Activated T-cell treated with anti-CD3 and anti-CD28 coated beads for 4 hours (primary cell): ENCODE measurements around the gene OVAAL.
"Not testable (repeated sequence)": the region's sequence is repeated elsewhere in the genome, so short reads cannot be mapped to it uniquely, and the experiment has no call there.

Experiments used
- DNase-seq: peaks from one replicate; pipeline ENCODE4 v3.0.0-alpha.2; 2020

The OVAAL gene

DNA sequence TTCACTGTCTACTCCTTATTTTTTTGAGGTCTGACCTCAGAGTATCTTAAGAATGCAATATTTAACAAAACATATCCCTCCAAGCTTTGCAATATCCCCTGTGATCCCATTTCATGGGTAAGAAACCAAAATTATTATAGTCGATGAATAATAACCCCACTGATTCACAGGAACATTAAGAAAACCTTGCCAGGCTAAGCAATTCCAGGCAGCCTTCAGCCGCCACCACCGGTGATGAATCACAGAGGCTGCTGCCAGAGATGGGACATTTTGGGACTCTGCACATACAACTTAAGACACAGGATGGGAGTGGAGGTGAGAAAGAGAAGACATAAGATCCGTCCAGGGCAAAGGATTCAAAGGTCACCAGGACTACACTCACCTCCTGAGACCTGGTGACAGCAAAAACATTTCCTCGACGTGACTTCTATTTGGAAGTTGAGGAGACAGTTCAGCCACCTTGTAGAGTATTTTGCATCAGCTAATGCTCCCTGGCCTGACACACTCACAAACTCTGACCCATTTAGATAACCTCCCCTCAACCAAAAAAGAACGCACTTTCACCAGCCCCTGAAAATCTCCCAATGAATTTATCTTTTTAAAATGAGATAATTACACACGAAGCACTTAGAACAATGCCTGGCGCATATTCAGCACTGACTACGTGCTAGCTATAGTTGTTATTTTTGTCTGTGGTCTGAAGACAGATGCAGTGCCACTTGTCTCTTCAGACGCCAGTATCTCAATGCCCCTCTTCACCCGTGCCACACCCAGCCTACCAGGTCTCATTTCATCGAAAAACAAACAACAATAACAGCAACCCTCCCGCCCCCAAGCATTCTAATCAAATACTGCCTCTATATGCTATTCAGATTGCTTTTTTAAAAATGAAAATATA lies 17.8 kb upstream of the OVAAL start:
- no peak for DNase-seq

DNA sequence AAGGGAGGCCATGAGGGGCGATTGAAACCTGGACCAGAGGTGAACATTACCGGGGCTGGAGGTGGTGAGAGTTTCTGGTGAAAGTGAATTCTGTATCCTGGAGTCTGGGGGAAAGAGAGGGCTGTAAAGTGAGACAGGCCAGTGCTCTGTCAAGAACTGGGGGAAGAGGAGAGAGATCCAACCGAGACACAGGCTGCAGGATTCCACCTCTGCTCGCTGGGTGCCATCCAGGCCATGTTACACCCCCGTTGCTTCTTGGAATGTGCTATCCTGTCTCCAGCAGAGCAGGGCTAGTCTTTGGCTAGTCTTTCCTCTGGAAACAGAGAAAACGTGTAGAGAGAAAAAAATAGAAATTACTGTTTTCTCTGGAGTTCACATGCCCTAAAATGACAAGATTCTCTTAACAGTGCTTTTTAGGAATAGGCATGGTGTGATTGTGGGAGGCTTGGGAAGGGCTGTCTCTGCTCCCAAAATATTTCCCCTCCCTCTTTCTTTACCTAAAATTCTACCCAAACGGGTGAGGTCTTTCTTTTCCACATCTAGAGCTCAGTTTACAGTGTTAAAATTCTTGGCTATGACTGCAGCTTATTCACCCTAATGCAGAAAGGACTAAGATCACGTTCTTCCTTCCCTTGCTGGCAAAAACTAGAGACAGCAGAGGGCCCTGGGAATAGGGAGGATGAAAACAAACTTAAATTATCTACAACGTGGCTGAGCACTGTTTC lies 16.5 kb upstream of the OVAAL start:
- DNase-seq, result no peak

DNA sequence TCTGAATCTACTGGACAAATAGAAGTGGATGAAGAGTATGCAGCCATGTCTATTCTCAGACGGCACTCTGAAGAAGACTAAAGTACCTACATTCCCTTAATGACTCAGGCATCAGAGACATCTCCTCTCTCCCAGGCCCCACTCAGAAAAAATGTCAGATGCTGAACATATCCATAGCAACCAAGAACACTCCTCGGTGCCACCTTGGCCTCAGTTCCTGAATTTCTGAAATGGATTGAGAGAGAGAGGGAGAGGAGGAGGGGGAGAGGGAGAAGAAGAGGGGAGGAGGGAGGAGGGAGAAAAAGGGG lies 16.0 kb upstream of the OVAAL start:
- DNase-seq, result no peak

DNA sequence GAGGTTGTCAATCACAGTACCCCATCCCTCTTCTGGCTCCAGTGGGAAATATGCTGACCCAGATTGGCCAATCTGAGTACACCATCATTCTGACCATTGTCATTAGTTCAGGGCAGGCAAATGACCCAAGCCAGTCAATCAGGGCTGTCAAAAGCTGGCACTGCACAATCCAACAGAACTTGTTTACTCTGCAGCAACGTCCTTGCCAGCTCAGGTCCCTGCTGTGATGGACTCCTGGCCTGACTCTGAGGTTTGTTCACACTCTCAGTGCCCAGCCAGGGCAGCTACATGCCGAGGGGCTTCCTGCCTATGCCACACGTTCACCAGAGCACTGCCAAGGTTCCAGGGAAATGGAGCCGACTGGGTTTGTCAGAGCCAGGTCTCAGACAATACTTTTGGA lies 14.7 kb upstream of the OVAAL start:
- no peak for DNase-seq

DNA sequence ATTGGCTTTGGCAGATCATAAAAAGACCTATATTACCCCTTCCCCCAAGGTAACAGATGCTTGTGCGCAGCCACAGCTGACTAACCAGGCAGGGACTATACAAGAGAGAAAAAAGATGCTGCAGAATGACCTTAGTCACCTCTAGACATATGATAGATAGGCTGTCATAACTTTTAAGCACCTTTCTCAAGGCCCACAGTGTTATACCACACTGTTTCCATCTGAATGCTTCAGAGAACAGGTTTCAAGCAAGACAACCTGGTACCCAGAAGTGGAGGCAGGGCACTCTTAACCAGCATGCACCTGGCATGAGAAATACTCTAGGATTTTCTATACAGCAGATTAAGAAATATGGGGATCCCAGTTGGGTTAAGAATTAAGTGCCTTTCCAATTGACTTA lies 12.8 kb upstream of the OVAAL start:
- DNase-seq, result no peak

DNA sequence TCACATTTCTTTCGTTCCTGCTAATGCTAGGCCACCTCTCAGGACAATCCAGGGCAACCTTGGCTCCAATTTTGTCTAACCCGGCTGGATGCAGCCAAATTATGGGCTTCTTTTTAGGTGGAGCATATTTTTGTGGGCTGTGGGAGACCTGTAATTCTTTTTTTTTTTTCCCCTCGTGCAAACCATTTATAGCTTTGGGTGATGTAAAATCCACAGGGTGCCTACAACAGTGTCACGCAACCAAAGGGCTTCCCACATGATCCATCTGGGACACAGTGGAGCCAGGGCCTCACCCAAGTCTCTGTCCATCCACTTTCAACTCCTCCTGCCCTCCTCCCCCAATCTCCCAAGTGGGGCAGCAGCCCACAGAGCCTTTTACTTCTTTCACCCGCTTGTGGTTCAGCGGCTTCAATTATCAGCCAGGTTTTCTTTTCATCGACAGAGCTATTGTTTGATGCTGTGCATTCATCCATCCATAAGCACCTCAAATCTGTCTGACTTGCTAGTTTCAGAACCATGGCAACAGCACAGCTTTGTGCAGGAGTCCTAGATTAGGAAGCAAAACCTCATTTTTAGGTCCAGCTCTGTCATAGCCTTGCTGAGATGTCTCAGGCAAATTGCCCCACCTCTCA lies 10.0 kb upstream of the OVAAL start:
- no peak for DNase-seq

DNA sequence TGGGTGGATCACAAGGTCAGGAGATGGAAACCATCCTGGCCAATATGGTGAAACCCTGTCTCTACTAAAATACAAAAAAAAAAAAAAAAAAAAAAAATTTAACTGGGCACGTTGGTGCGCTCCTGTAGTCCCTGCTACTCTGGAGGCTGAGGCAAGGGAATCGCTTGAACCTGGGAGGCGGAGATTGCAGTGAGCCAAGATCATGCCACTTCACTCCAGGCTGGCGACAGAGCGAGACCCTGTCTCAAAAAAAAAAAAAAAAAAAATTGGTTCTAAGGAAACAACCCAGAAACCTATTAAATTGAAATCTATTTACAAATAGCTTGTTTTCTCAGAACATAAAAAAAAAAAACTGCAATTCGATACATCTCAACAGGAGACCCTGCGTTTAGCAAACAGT lies 9.0 kb upstream of the OVAAL start:
- not testable (repeated sequence) for DNase-seq

DNA sequence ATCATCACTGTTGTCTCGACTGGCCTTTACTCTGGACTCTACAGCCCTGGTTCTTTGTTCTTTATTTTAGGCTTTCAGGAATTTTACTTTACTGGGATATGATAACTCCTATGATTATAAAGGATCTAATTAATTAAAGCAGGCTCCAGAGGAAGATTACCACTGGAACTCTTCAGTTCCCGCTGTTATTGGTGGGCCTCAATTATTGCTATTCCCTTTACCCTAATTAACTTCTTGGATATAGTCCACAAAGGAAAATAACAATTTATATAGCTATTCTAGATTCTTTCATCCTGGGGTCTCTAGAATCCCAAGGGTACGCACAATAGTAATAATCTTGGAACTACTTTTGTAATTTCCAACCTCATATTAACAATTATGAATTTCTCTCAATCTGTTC lies 8.5 kb upstream of the OVAAL start:
- DNase-seq, result no peak

DNA sequence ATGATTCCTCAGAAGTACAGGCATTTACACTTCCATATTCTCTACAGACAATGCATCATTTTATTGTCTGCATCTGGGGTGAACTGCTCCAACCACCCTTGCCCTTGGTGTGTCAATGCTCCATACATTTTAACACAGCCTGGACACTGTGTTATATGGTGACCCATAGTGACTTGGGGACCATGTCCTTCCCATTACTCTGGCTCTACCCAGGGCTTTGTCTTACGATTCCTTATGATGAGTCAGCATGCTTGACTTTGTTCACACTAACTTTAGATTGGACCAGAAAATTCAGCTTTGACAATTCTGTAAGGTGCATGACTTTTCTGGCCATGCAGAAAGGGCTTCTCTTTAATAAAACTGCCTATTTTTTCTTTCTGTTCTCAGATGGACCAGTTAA lies 6.8 kb upstream of the OVAAL start:
- no peak for DNase-seq

DNA sequence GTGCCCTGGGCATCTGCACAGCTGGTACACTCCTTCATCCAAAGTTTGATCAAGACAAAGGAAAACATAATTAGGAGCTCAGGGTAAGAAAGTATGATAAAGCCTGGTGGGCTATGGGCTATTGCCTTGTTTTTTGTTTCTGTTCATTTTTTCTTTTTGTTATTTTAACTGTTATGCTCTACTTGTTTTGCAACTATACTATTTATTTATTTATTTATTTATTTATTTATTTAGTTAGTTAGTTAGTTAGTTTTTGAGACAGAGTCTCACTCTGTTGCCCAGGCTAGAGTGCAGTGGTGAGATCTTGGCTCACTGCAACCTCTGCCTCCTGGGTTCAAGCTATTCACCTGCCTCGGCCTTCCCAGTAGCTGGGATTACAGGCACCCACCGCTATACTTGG lies 5.7 kb upstream of the OVAAL start:
- not testable (repeated sequence) for DNase-seq

DNA sequence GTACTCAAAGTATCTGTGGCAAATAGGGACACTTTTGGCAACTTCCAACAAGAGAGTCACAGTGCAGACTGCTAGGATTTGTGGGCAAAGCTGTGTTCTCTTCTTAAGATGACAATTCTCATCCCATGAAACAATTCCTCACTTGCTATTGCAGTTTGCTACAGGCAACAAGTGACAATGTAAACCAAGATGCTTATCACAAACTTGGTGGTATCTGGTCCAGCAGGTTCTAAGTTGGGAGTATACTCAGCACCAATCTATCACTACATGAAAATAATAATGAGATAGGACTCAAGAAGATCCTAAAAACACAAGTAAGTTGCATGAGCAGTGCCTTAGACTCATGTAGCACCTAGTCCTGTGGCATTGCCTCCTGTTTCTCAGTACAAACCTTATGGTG lies 3.4 kb upstream of the OVAAL start:
- DNase-seq, result no peak

DNA sequence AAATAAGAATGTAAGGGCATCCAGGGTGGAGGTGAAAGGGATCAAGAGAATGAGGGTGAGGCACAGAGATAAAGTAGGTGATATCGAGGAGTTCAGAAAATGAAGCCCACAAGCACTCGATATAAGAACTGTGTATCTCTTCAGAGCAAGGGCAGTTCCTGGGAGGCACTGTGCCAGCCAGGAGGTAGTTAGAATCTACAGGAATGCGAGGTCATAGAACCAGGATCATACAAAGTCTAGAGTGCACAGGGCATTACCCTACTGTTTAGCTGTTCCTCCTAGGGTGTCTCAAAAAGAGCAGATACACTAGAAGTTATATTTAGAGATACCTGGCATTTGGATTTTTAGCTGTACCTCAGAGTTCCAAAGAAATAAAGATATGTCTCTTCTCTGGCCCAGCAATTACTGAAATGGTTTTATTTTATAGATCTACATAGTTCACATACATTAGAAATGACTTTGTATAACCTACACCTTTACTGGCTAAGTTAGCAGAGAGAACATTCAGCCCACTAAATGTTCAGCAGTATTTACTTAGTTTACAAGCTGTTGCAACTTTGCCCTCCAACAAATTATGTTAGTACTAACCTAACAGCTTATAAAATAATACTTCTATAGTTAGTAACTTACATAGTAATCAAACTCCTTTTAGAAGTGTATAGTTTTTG lies 1.6 kb downstream of the OVAAL start:
- no peak for DNase-seq

DNA sequence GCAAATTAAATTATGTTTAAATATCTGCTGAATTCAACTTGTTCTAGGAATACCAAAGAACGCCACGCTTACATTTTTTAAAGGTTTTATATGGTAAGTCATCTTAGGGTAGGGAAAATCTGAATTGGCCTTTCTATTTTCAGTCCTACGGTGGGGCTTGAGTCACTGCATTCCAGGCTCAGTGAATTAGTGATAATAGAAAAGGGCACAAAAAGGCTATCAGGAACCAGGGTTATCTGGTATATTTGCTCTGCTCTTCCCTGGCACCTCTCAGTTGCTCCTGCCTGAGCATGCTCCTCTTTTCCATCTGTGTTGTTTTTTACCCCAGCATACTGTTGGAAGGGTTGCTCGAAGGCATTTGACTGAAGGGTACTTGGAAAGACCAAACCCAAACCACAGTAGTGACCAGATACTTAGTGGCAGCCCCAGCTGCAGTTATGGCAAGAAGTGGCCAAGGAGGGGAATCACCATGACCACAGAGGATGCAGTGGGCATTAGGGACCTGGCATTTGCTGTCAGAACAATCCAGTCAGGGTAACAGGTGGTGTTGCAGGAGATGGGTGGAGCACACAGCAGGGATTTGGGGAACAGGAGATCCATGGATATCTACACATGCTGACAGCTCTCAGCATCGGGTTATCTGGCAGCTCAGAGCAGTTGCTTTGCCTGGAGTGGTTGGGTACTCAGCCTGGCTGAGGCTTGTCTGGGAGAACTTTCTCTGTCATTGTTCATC lies 2.3 kb downstream of the OVAAL start:
- DNase-seq, result no peak

DNA sequence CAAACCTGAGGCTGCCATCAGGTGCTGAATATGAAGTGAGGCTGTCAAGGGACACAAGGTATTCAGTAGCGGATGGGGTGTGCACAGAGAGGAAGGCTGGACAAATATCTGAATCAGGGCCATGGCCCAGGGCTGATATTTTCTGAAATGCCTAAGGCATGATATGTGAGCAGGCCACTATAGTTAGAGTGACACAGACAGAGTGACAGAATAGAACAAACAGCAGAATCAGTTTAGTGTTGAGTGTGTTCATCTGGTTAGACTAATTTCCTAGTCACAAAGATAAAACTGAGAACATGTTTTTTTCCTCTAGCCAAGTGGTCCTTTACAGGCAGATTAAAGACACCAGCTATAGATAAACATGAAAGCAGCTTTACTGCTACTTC lies 3.9 kb downstream of the OVAAL start:
- no peak for DNase-seq

DNA sequence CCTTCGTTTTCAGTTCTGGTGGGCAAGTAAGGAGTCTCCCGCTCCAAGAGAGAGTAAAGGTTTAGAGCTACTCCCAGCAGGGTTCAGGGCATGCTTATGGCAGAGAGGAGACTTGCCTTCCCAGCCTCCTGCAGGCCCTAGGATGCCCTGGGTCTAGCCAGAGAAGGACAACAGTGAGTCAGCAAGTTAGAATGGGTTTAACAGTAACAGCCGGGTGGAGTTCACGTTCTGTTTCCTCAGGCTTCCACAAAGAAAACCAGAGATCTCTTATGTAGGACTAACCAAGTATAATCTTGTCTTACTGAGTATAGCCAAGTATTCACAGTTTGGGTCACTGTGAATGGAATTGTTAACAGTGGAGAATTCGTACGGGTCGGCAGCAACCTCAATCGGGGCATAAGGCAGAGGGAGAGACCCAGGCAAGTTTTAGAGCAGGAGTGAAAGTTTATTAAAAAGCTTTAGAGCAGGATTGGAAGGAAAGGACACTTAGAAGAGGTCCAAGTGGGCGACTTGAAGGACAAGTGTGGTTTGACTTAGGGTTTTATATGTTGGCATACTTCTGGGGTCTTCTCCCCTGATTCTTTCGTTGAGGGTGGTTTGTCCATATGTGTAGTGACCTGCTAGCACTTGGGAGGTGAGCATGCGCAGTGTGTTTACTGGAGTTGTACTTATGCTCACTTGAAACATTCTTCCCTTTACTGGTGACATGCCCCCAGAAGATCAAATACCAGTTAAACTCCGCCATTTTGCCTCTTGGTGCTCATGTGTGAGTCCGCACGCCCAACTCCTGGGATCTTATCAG lies 4.5 kb downstream of the OVAAL start:
- DNase-seq, result no peak

DNA sequence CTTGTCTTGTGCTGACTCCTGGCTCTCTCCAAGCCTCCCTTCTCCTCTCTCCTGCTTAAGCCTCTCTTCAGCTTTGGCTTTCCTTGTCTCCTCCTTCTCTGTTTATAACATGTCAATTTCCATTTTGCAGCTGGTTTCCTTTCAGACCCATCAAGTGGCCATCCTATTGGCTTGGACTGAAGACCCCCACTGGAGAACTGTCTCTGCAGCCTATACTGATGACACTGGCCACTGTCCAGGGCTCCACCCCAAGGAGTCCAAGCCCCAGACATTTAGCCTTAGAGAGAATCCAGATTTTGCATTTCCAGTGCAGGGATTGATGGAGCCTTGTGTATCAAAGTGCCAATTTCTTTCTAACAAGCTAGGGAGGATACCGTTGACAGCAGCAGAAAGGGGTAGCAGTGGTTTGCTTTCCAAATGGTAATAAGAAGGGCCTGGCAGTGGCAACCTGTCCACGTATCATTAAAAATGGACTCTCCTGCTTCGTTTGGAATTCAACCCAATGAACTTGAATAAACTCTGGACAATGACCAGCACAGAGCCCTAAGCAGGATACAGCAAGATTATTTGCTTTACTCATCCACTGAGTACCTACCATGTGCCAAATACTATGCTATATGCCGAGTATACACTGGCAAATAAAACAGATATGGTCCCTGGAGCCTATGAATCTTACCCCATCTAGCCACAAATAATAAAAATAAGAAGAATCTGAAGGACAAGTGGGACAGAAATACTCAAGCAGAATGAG lies 6.5 kb downstream of the OVAAL start:
- no peak for DNase-seq

DNA sequence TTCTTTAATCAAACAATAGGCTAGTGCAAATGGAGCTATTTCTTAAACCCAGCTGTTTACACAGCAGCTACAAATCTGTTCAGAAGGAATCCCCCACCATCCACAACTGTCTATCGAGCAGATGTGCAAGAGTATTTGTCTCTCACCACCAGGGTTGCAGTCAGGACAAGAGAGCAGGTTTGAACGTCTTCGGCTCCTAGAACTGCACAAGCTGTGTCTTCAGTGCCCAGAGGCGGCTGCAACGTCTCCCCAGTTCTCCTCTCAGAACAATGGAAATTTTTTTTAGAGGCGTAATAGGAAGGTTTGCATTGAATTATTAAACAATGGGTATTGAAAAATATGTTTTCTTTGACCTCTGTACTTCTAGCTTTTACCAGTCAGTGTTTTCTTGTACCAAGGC lies 7.3 kb downstream of the OVAAL start:
- DNase-seq, result no peak

DNA sequence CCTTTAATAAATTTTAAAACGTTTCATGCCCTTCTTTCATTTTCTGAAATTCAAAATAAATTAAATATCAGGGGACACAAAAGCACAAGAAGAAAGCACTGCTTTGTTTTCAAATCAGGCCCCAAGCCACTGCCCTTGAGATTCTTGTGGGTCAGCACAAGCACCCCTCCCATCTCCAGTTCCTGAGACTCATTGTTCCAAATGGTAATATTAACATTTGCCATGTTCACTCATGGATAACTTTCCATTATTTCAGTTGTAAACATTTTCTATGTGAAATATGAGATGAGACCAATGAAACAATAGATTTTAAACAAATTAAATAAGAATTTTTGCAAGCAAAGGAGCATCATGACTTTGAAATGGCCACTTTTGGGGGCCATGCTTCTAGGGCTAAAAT lies 7.7 kb downstream of the OVAAL start:
- DNase-seq, result no peak

DNA sequence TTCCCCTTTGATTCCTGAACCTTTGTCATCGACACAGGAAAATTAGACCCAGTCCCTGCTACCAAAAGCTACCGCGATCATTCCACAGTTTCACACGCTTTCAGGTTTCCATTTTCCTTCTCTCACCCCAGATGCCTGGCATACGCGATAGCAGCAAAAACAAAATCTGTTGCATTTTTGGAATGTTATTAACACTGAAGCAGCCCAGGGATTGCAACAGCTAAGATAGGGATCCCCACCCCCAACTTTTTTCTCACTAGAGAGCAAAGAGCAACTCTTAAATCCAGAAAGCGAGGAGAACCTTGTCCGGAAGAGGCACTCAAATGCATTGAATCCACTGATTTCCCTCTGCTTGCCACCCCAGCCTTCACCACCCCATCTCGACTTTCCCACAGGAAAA lies 8.9 kb downstream of the OVAAL start:
- no peak for DNase-seq

DNA sequence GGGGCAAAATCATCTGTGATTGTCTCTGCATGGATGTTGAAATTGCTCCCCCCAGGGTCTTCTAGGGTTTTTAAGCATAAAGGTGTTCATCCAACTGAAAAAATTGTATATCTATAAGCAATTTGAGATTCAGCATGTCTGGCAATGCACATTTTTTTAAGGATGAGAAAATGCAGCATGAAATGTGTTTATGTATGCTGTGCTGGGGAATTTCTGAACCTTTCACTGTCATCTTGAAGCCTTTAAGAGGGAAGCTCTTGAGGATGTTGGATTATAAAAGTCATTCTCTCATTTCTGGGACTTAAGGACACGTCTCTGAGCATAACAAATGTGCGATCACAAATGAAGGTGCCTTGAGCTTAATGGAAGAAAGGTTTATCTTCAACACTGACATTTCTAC lies 9.4 kb downstream of the OVAAL start:
- no peak for DNase-seq
